AG04449 (cell line): Measurements from ENCODE around the gene SRBD1.

ENCODE experiments used
- CTCF ChIA-PET: fragments of 350-600 bp; formaldehyde crosslinking; extraction: SDS; loops from one replicate; lab custom pipeline; 2021; ENCODE audit warnings: antibody characterized with exemption; lab: Yijun Ruan, JAX
- POLR2A ChIA-PET: fragments of 400-600, 350-600 bp; formaldehyde crosslinking; extraction: SDS; loops from one replicate; lab custom pipeline; 2020; ENCODE audit warnings: antibody characterized with exemption, inconsistent platforms; lab: Yijun Ruan, JAX
- DNase-seq: peaks from one replicate; pipeline ENCODE4 v3.0.0-alpha.2; 2010; ENCODE audit warnings: low read depth, low spot score
- H3K4me3 ChIP-seq: 2 replicates; pipeline ENCODE4 v1.5.1; 2011; ENCODE audit warnings: low read depth, mild to moderate bottlenecking, control low read depth, low read length
- CTCF ChIP-seq: IDR thresholded peaks from one replicate; pipeline ENCODE4 v1.5.1; 2011; ENCODE audit warnings: mild to moderate bottlenecking, moderate library complexity, low read length, control low read depth, inconsistent platforms; ENCODE audit not compliant: insufficient read depth; ENCODE audit errors: missing control alignments

SRBD1 gene

GRCh38 chr2:45551862-45552261 lies 59.2 kb downstream of the SRBD1 start:
- ChIA-PET POLR2A (no interaction called here), CTCF (no interaction called here)

GRCh38 chr2:45545943-45546342 lies 65.1 kb downstream of the SRBD1 start:
- no peak overlapping the region for H3K4me3 ChIP-seq
- ChIA-PET POLR2A (no interaction called here), CTCF (interaction anchor here (1.4 kb wide), 1 partner anchor 43 kb away, joined by 3 read pairs; no protein-coding TSS in a partner anchor)
- no peak for TF ChIP-seq CTCF
- DNase-seq: no peak

More at GRCh38 chr2:45551862-45552261, 59.2 kb downstream of the SRBD1 start:
- no peak overlapping the region for H3K4me3 ChIP-seq
- no peak for TF ChIP-seq CTCF
- no peak for DNase-seq

GRCh38 chr2:45543257-45543656 lies 67.8 kb downstream of the SRBD1 start:
- DNase-seq: no peak
- no peak overlapping the region for H3K4me3 ChIP-seq
- ChIA-PET CTCF (no interaction called here), POLR2A (no interaction called here)
- TF ChIP-seq CTCF: no peak

GRCh38 chr2:45542013-45542412 lies 69.1 kb downstream of the SRBD1 start:
- no peak for TF ChIP-seq CTCF
- CTCF ChIA-PET: interaction anchor here (0.6 kb wide), 1 partner anchor 557 kb away, joined by 3 read pairs; no protein-coding TSS in a partner anchor
- H3K4me3 ChIP-seq: no peak overlapping the region
- no peak for DNase-seq
- POLR2A ChIA-PET: no interaction called here

- DNase-seq: no peak
- H3K4me3 ChIP-seq: no peak overlapping the region
- no peak for TF ChIP-seq CTCF
- ChIA-PET POLR2A (no interaction called here), CTCF (no interaction called here)
Measured at GRCh38 chr2:45541450-45541849, 69.6 kb downstream of the SRBD1 start.

GRCh38 chr2:45540942-45541341 lies 70.1 kb downstream of the SRBD1 start:
- CTCF ChIA-PET: no interaction called here
- H3K4me3 ChIP-seq: no peak overlapping the region
- POLR2A ChIA-PET: no interaction called here
- no peak for TF ChIP-seq CTCF
- no peak for DNase-seq
